AG09309 (cell line): ENCODE measurements around the gene NOP14.

Experiments
- DNase-seq: peaks from one replicate; pipeline ENCODE4 v3.0.0-alpha.2; 2010; ENCODE audit warnings: low read depth
- H3K4me3 ChIP-seq: 2 replicates; pipeline ENCODE4 v1.5.1; 2011; ENCODE audit warnings: mild to moderate bottlenecking, low read depth, low read length, moderate library complexity; ENCODE audit not compliant: control insufficient read depth
- TF ChIP-seq, protein P1 (sequence below): IDR thresholded peaks from 2 replicates; pipeline ENCODE4 v1.5.1; 2011; ENCODE audit warnings: mild to moderate bottlenecking, low read depth, low read length, inconsistent platforms; ENCODE audit not compliant: insufficient read depth, control insufficient read depth; ENCODE audit errors: missing control alignments

NOP14 gene

DNA sequence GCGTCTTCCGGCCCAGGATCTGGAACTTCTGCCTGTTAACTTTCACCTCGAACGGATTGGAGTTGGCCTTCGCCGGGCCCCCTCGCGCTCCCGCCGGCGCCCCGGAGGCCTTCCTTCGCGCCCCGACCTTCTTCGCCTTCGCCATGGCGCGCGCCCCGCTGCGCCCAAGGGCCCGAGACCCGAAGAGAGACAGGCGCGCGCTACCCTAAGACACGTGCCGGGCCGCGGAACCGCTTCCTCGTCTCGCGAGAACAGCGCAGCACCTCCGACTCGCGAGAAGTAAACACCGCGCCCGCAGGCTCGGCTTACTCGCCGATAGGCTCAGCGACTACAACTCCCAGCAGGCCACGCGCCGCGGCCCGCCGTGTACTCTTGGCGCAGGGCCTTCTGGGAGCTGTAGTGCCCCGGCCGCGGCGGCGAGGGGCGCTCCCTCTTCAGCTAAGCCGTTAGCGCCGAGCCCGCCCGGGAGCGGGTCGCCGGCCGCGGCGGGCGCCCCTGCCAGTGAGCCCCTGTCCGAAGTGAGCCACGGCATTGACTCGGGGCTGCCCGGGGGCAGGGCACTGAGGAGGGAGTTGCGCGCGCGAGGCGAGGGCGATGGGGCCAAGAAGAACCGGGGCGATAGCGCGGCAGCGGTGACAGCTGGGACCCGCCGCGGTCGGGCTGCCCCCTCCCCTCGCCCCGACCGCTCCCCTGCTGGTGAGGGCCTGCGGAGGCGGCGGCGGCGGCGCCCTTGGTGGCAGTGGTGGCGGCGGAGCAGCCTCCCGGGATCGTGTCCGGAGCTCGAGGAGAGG is at the start of gene NOP14, which contains the start of gene GRK4:
NOP14 (minus strand) TSS at position 232 of the 791 bp plus-strand sequence; CDS start at position 145, 87 bp downstream.
GRK4 (plus strand) TSS at position 397 of the 791 bp plus-strand sequence. CDS start 500 bp downstream, outside the sequence.
- TF ChIP-seq, protein P1, sequence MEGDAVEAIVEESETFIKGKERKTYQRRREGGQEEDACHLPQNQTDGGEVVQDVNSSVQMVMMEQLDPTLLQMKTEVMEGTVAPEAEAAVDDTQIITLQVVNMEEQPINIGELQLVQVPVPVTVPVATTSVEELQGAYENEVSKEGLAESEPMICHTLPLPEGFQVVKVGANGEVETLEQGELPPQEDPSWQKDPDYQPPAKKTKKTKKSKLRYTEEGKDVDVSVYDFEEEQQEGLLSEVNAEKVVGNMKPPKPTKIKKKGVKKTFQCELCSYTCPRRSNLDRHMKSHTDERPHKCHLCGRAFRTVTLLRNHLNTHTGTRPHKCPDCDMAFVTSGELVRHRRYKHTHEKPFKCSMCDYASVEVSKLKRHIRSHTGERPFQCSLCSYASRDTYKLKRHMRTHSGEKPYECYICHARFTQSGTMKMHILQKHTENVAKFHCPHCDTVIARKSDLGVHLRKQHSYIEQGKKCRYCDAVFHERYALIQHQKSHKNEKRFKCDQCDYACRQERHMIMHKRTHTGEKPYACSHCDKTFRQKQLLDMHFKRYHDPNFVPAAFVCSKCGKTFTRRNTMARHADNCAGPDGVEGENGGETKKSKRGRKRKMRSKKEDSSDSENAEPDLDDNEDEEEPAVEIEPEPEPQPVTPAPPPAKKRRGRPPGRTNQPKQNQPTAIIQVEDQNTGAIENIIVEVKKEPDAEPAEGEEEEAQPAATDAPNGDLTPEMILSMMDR: no peak
- DNase-seq: peak; percentile 93
- peak within 1 kb of the TSS; percentile 95 for H3K4me3 ChIP-seq

DNA sequence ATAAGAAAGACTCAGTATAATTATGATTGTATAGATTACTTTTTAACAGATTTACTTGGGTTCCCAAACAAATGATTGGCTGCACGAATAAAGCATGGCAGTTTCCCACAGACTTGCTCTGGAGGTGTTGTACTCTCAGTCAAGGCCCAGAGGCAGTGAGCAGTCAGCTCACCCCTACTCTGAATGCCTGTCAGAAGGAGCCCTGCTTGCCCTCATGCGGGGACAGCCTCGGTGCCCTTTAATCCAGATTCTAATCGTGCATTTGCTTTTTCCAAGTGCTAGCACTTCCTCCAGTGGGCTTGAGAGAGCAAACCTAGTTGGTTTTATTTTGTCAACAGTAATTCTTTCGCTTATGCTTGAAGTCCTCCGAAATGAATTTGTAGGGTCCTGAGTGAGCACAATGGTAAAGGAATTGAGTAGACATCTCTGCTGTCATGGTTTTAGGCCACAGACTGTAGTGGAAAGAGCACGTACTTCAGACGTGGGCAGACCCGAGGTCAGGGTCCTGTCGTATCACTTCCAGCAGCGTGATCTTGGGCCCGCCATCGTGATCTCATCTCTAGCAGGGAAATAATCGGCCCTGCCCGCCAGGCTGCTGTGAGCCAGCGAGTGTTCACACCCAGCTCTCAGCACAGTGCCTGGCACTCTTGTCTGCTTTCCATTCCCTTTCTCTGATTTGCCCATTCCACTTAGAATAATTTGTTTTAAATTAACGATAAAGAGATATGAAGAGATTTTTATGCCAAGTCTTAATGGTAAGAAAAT is 48.4 kb upstream of the NOP14 start:
- no peak overlapping the region for H3K4me3 ChIP-seq

DNA sequence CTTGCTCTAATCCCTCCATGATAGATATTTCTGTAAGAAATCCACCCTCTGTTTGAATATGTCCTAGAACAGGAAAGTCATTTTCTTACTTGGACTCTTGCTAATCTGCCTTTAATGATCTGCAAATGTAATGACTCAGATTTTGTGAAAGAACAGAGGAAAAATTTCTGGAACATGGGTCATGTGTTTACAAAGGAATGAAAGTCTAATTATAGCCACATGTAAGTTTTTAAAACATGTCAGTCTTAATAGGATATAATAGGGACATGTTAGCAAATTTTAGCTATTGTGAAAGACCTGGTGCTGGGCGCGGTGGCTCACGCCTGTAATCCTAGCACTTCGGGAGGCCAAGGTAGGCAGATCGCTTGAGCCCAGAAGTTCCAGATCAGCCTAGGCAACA is 47.8 kb upstream of the NOP14 start:
- DNase-seq: peak; percentile 81

More for the DNA sequence above, 48.4 kb upstream of the NOP14 start:
- no peak for DNase-seq
- TF ChIP-seq, protein P1: no peak

DNA sequence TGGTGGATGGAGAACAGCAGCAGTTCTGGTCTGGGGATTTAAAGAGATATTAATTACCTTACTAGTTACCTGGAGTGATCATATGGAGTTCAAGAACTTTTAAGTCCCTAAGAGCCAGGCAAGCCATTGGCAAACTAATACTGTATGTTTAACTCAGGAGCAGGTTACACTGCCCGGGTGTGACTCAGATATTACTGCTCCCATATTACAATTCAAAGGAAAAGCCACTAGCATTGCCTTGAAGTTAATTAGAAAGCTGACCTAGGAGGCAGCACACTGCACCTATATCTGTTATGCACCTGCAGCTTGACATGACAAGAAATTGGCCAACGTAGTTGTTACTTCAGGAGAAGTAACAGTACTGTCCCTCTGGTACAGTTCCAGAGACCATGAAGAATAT is 47.4 kb upstream of the NOP14 start:
- TF ChIP-seq, protein P1: no peak
- H3K4me3 ChIP-seq: no peak overlapping the region
- no peak for DNase-seq

More for the DNA sequence above, 47.8 kb upstream of the NOP14 start:
- TF ChIP-seq, protein P1: no peak
- H3K4me3 ChIP-seq: no peak overlapping the region

DNA sequence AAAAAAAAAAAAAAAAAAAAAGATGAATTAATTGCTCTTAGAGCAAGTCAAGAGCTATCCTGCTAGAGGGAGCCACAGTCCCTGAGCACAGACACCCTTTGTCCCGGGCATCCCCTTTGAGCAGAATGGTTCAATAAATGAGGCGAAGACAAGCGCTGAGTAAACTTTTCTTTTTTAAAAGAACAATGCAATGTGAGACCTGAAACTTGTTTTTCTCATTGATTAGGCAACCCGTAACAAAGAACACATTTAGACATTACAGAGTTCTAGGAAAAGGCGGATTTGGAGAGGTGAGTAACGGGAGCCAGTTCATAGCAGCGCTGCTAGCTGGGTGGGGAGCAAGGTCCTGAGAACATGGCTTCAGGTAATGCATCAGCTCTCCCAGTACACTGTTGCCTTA is 46.2 kb upstream of the NOP14 start:
- TF ChIP-seq, protein P1: peak; percentile 48
- H3K4me3 ChIP-seq: no peak overlapping the region
- no peak for DNase-seq

DNA sequence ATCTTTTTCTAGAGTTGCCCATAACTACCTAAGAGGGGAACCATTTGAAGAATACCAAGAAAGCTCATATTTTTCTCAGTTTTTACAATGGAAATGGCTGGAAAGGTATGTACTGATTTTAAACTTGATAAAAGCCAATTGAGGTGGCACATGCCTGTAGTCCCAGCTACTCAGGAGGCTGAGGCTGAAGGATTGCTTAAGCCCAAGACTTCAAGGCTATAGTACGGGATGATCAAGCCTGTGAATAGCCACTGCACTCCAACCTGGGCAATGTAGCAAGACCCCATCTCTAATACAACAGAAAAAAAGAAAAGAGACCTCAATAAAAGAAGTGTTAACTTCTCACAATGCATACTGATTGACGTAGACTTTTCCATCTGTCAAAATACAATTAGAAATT is 44.5 kb upstream of the NOP14 start:
- TF ChIP-seq, protein P1: no peak
- DNase-seq: no peak
- no peak overlapping the region for H3K4me3 ChIP-seq
